NCI-H2107 (cell line): ENCODE results near the gene THAP5.
"Not testable (repeated sequence)": the region's sequence is repeated elsewhere in the genome, so short reads cannot be mapped to it uniquely, and the experiment has no call there.

Experiments used
- DNase-seq: peaks from one replicate; lab custom pipeline; 2025; lab: John Stamatoyannopoulos, UW

The THAP5 gene

GRCh38 chr7:108584211-108584610 is 14.7 kb upstream of the THAP5 start:
- no peak for DNase-seq

- no peak for DNase-seq
These were observed 12.4 kb upstream of the THAP5 start for GRCh38 chr7:108581655-108582491.

- no peak for DNase-seq
These were observed 10.8 kb upstream of the THAP5 start for GRCh38 chr7:108580298-108580697.

GRCh38 chr7:108578937-108579336 is 9.4 kb upstream of the THAP5 start:
- DNase-seq: no peak

GRCh38 chr7:108576116-108576515 is 6.6 kb upstream of the THAP5 start:
- no peak for DNase-seq

GRCh38 chr7:108575156-108575555 is 5.7 kb upstream of the THAP5 start:
- DNase-seq: no peak

- DNase-seq: no peak
These were observed 3.0 kb upstream of the THAP5 start for GRCh38 chr7:108572480-108572879.

GRCh38 chr7:108570146-108570755 is 745 bp upstream of the THAP5 start:
- DNase-seq: peak; percentile 51

- no peak for DNase-seq
These were observed 615 bp downstream of the THAP5 start for GRCh38 chr7:108568801-108569380.

GRCh38 chr7:108565987-108566386 is 3.5 kb downstream of the THAP5 start:
- no peak for DNase-seq

- no peak for DNase-seq
These were observed 8.4 kb downstream of the THAP5 start for GRCh38 chr7:108561047-108561619.

- no peak for DNase-seq
These were observed 10.3 kb downstream of the THAP5 start for GRCh38 chr7:108559253-108559652.

GRCh38 chr7:108557617-108558016 is 11.9 kb downstream of the THAP5 start:
- DNase-seq: no peak

- no peak for DNase-seq
These were observed 12.3 kb downstream of the THAP5 start for GRCh38 chr7:108557191-108557590.

- DNase-seq: not testable (repeated sequence)
These were observed 12.8 kb downstream of the THAP5 start for GRCh38 chr7:108556665-108557064.

GRCh38 chr7:108548141-108548896 is 21.2 kb downstream of the THAP5 start:
- not testable (repeated sequence) for DNase-seq

GRCh38 chr7:108541478-108541877 is 28.0 kb downstream of the THAP5 start:
- no peak for DNase-seq

- DNase-seq: not testable (repeated sequence)
These were observed 30.8 kb downstream of the THAP5 start for GRCh38 chr7:108538685-108539084.

GRCh38 chr7:108538236-108538635 is 31.3 kb downstream of the THAP5 start:
- DNase-seq: not testable (repeated sequence)

GRCh38 chr7:108537229-108537628 is 32.3 kb downstream of the THAP5 start:
- no peak for DNase-seq

GRCh38 chr7:108535744-108536143 is 33.8 kb downstream of the THAP5 start:
- no peak for DNase-seq

GRCh38 chr7:108535257-108535656 is 34.2 kb downstream of the THAP5 start:
- DNase-seq: no peak
